Motor neuron (in vitro differentiated cells): ENCODE measurements around the gene ABCF1. TPM values are rescaled to one million over a fixed set of nuclear protein-coding genes. Genes with fewer than 3 reads are reported as not detected.
A peak's percentile ranks its signal among the peaks of the same experiment; 100 is the strongest.

Source experiments
- ATAC-seq, 8 experiments: fragments of 200-7000 bp; cut with Tn5 transposase; replicated peaks in 6 of 8; 2 replicates each; pipeline ENCODE4 v1.8.0; 2021; ENCODE audit warnings: mild to moderate bottlenecking in 8 of 8, moderate library complexity in 8 of 8
- H3K27ac ChIP-seq, 2 donors: fragments of 250-450 bp; sonication (Bioruptor Pico); 2 replicates each; pipeline ENCODE4 v1.9.0; 2021; ENCODE audit warnings: antibody characterized with exemption in 2 of 2, mild to moderate bottlenecking in 2 of 2, moderate library complexity in 1 of 2
- H3K4me1 ChIP-seq, 2 donors: fragments of 250-450 bp; sonication (Bioruptor Pico); replicated peaks in 1 of 2; 2 replicates each; pipeline ENCODE4 v1.6.1; 2021; ENCODE audit warnings: antibody characterized with exemption in 2 of 2, mild to moderate bottlenecking in 2 of 2, moderate library complexity in 1 of 2
- H3K4me3 ChIP-seq, 5 donors: fragments of 250-450 bp; sonication (Bioruptor Pico); 2 replicates each; pipeline ENCODE4 v1.9.0; 2021; ENCODE audit warnings: antibody characterized with exemption in 5 of 5, mild to moderate bottlenecking in 5 of 5, moderate library complexity in 4 of 5
- WGBS, 10 experiments: fragments of 450-650 bp; shearing (Covaris generic); methylation state at CpG; one replicate each; pipeline ENCODE4 v1.0.0; 2022; 5-methylcytosine and 5-hydroxymethylcytosine counted together
- in situ Hi-C, 9 experiments: fragments of 400-800 bp; cut with MboI; loops; one replicate each; pipeline ENCODE4 v1.15.0; 2021; ENCODE audit warnings: low sequenced_read_pairs in 9 of 9, low pct_unique_long_range_greater_than_20kb in 2 of 9; ENCODE audit not compliant: unreplicated experiment in 9 of 9
- total RNA-seq, 8 experiments: library from RNA; unstranded; fragments of 300-600 nt; gene quantifications; 2 replicates each; pipeline versions ENCODE4 v1.2.3 to v1.2.4, GENCODE V29; 2022

Gene ABCF1
- total RNA-seq, 8 experiments from 2014 or later: 31.6 to 81.9 (median 55.3) TPM

DNA sequence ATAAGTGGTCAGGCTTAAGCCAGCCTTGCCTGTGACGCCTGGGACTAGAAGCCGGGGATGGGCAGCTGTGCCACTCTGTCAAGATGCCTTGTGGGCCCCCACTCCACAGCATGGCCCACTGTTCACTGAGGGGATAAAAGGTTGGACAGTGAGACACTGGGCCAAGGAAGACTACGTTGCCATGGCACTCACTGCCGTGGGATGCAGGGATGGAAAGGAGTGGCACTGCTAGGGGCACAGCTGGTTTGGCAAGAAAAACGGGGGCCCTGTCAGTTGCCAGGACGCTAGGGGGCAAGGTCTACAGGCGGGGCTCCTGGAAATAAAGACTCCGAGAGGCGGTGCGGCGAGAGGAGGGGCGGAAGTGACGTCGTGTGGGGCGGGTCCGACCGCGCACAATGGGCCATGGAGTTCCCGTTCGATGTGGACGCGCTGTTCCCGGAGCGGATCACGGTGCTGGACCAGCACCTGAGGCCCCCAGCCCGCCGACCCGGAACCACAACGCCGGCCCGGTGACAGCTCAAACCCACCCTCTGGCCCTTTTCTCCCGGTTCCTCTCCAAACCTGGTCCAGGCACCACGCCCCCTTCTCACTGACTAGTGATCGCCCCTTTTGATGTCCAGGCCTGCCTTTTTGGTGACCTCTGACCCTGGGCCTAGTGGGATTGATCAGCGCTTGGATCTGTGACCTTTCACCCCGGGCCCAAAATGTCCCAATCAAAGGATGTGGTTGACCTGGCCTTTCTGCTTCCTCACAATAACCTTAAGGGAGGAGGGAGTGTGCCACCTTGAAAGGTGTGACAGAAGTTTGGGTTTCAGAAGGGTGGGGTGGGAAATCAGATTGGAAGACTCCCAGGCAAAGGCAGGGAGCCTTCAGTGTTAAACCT lies 55.5 kb downstream of the ABCF1 start, which contains the start of gene ATAT1:
ATAT1 (plus strand) TSS at position 391 of the 883 bp plus-strand sequence.
- in situ Hi-C loops: no loop called here
- 0 to 10% (median 0%) methylated on average over 1 to 10 of the region's 36 CpGs; no CpG with 5 or more reads in 7 of the 10 experiments for WGBS, 10 experiments

GRCh38 chr6:30635834-30636233 lies 64.6 kb downstream of the ABCF1 start:
- 93 to 100% (median 96%) methylated on average over 3 of the region's 3 CpGs; no CpG with 5 or more reads in 3 of the 10 experiments for WGBS, 10 experiments
- in situ Hi-C loops: no loop called here

More for the DNA sequence above, 55.5 kb downstream of the ABCF1 start, which contains the start of gene ATAT1:
- H3K4me1 ChIP-seq: peaks cover 10 to 11% of the 10 kb centered on the region in 2 donors
- peak within 1 kb of the TSS; percentile 57 to 74 (median 66) for H3K4me3 ChIP-seq
- peak; percentile 95 to 99 (median 98) for ATAC-seq
- H3K27ac ChIP-seq: peak within 1 kb of the TSS; percentile 95

DNA sequence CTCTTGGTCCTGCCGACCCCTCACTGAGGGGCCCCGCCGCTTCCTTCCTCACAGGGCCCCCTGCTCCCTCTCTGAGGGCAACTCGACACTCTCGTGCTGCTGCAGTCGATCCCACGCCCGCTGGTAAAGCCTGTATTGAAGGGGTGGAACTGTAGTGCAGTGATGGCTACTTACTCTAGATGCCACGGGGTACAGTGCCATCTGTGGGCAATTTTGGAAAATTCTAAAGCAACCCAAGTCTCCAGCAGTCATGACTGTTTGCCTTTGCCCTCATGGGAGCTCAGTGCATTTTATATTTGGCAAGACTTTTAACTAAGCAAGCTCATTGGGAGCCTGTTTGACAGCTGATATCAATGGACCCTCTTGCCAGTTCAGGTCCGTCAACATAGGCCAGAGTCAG lies 69.2 kb downstream of the ABCF1 start:
- Histone ChIP-seq H3K27ac (no peak overlapping the region), H3K4me1 (no peaks in the 10 kb centered on the region), H3K4me3 (no peak overlapping the region)
- WGBS, 10 experiments: 60 to 100% (median 91%) methylated on average over 1 to 8 of the region's 10 CpGs; no CpG with 5 or more reads in 2 of the 10 experiments
- ATAC-seq: no peak
- in situ Hi-C loops: no loop called here

More at GRCh38 chr6:30635834-30636233, 64.6 kb downstream of the ABCF1 start:
- Histone ChIP-seq H3K27ac (no peak overlapping the region), H3K4me3 (no peak overlapping the region), H3K4me1 (no peaks in the 10 kb centered on the region)
- ATAC-seq: no peak

DNA sequence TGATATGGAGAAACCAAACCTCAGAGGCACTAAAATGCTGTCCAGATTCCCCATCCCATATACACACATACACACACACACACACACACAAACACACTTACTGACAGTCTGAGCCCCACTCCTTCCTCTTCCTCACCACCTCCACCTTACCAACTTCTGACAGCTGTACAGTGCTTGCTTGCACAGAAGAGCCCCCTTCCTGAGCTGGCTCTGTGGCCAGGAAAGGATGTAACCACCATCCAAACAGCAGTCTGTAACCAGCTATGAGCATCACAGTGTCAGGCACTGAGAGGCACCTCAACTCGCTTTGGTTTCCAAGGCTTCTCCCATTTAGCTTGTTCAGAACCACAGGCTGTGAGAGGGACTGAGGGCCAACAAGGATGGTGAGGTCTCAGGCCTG lies 69.8 kb downstream of the ABCF1 start:
- Histone ChIP-seq H3K4me1 (peaks cover under 1 to 4% of the 10 kb centered on the region in 2 donors), H3K4me3 (no peak overlapping the region), H3K27ac (no peak overlapping the region)
- in situ Hi-C loops: no loop called here
- ATAC-seq: no peak
- WGBS, 10 experiments: 83 to 100% (median 100%) methylated on average over 1 of the region's 1 CpG; no CpG with 5 or more reads in 6 of the 10 experiments

Other genes starting within 250 kb of the ABCF1 start
- gene TRIM39, start 244.5 kb upstream of the ABCF1 start, total RNA-seq: 10 to 100 TPM in 7 of 8 experiments, 1 to 10 TPM in 1; 8.9 to 15.4 (median 11.1) TPM
- 10 to 100 TPM; 38.0 to 88.1 (median 74.3) TPM for gene RPP21, start 226.3 kb upstream of the ABCF1 start, total RNA-seq
- gene HLA-E, start 81.9 kb upstream of the ABCF1 start, total RNA-seq: 100 to 1,000 TPM in 3 of 8 experiments, 10 to 100 TPM in 1, 1 to 10 TPM in 4; 1.5 to 221 (median 44.6) TPM
- gene GNL1, start 15.0 kb upstream of the ABCF1 start, total RNA-seq: 10 to 100 TPM; 23.4 to 66.0 (median 37.5) TPM
- 10 to 100 TPM; 11.2 to 41.1 (median 32.4) TPM for gene PRR3, start 14.1 kb upstream of the ABCF1 start, total RNA-seq
- gene PPP1R10, start 45.8 kb downstream of the ABCF1 start, total RNA-seq: 100 to 1,000 TPM in 1 of 8 experiments, 10 to 100 TPM in 7; 21.2 to 126 (median 45.9) TPM
- gene MRPS18B, start 46.4 kb downstream of the ABCF1 start, total RNA-seq: 100 to 1,000 TPM in 1 of 8 experiments, 10 to 100 TPM in 7; 56.0 to 105 (median 62.8) TPM
- 10 to 100 TPM in 7 of 8 experiments, 1 to 10 TPM in 1; 3.7 to 71.7 (median 41.1) TPM for gene ATAT1, start 55.4 kb downstream of the ABCF1 start, total RNA-seq
- 10 to 100 TPM in 5 of 8 experiments, 1 to 10 TPM in 3; 6.6 to 16.4 (median 12.1) TPM for gene C6orf136, start 75.7 kb downstream of the ABCF1 start, total RNA-seq
- 10 to 100 TPM; 12.1 to 43.3 (median 25.9) TPM for gene DHX16, start 101.6 kb downstream of the ABCF1 start, total RNA-seq
- gene PPP1R18, start 115.2 kb downstream of the ABCF1 start, total RNA-seq: 10 to 100 TPM; 23.1 to 60.8 (median 34.5) TPM
- 10 to 100 TPM in 6 of 8 experiments, 1 to 10 TPM in 2; 6.8 to 28.3 (median 13.2) TPM for gene NRM, start 119.5 kb downstream of the ABCF1 start, total RNA-seq
- gene MDC1, start 145.8 kb downstream of the ABCF1 start, total RNA-seq: 10 to 100 TPM in 6 of 8 experiments, 1 to 10 TPM in 2; 5.7 to 32.4 (median 23.3) TPM
- 1,000 to 10,000 TPM in 2 of 8 experiments, 100 to 1,000 TPM in 6; 425 to 1,850 (median 943) TPM for gene TUBB, start 148.9 kb downstream of the ABCF1 start, total RNA-seq
- 100 to 1,000 TPM in 2 of 8 experiments, 10 to 100 TPM in 6; 56.8 to 122 (median 75.9) TPM for gene FLOT1, start 171.2 kb downstream of the ABCF1 start, total RNA-seq
- gene IER3, start 173.1 kb downstream of the ABCF1 start, total RNA-seq: 100 to 1,000 TPM in 2 of 8 experiments, 10 to 100 TPM in 5, 1 to 10 TPM in 1; 8.7 to 176 (median 32.5) TPM